ENCODE measurements around the gene PARD6B.
"Not testable (repeated sequence)": the region's sequence is repeated elsewhere in the genome, so short reads cannot be mapped to it uniquely, and the experiment has no call there.

The PARD6B gene, protein sequence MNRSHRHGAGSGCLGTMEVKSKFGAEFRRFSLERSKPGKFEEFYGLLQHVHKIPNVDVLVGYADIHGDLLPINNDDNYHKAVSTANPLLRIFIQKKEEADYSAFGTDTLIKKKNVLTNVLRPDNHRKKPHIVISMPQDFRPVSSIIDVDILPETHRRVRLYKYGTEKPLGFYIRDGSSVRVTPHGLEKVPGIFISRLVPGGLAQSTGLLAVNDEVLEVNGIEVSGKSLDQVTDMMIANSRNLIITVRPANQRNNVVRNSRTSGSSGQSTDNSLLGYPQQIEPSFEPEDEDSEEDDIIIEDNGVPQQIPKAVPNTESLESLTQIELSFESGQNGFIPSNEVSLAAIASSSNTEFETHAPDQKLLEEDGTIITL

DNA sequence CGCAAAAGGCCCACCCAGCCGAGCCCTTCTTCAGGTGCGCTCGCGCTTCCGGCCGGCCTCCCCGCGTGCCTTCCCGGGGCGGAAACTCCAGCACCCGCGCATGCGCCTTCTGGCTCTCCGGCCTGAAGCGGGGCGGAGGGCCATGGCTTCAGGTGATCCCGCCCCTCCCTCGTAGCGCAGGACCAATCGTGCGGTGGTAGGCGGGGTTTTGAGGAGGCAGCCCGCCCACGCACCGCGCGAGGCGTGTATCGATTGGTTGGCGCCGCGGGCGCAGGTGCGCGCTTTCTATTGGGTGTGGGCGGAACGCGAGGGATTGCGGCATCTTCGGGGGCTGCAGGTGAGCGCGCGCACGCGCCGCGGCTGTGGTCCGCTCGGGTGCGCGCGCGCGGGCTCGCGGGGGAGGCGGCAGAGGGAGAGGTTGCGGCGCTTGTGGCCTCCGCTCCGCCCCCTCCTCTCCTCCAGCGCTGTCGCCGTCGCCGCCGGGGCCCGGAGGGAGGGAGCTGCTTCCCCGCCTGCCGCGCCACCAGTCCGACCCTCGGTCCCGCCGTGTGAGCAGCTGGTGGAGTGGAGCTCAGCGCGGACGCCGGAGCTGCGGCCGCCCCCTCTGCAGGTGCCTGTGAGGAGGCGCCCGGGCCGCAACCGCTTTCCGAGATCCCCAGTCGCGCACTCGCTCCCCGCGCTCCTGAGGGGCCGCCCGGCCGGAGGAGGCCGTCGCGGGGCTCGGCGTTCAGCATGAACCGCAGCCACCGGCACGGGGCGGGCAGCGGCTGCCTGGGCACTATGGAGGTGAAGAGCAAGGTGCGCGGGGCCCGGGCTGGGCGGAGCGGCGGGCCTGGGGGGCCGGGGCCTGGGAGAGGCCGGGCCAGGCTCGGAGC is at the start of gene PARD6B:
Gene PARD6B (plus strand): TSS at position 526 of the 875 bp plus-strand sequence. CDS start 207 bp downstream, at position 733.
- peak; percentile 99 for DNase-seq (ENCODE audit: low spot score)

DNA sequence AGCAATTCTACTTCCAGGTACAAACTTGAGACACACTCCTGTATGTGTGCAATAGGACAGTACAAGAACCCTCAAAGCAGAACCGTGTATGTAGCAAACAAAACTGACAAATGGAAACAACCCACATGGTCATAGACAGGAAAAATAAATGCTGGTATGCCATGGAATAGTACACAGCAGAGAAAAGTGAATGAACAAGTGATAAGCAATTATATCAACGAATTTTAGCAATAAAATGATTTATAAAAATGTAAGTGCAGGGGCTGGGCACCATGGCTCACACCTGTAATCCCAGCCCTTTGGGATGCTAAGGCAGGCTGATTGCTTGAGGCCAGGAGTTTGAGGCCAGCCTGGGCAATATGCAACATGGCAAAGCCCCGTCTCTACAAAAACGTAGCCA is 49.3 kb upstream of the PARD6B start:
- DNase-seq (ENCODE audit: low spot score) = no peak

- no peak for DNase-seq (ENCODE audit: low spot score)
These were observed 48.3 kb upstream of the PARD6B start for GRCh38 chr20:50682947-50683530.

GRCh38 chr20:50683570-50683969 is 47.8 kb upstream of the PARD6B start:
- no peak for DNase-seq (ENCODE audit: low spot score)

GRCh38 chr20:50686821-50687220 is 44.6 kb upstream of the PARD6B start:
- DNase-seq (ENCODE audit: low spot score) = no peak

DNA sequence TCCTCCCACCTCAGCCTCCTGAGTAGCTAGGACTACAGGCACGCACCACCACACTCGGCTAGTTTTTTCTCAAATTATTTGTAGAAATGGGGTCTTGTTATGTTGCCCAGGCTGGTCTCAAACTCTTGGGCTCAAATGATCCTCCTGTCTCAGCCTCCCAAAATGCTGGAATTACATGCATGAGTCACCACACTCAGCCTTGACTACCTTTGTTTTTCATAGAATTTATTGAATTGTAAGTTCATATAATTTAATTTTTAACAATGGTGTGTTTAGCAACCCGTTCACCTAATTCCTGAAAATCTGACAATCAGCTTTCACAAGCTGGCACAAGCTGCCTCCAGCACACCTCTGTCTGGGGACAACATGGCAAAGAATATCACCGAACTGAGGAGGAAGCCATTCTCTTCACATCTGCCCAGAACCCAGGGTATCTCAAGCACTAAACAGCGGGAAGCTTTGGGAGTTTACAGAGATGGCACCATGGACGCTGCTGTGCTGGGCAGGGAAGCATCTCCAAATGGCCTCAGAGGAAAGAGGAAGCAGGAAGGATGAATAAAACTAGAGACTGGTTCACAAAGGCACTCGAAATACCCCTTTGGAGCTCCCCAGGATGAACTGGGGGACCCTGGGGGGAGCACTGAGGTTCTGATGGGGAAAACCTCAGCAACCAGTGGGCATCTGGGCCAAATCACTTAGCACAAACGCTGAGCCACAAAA is 43.0 kb upstream of the PARD6B start:
- DNase-seq (ENCODE audit: low spot score) = no peak

DNA sequence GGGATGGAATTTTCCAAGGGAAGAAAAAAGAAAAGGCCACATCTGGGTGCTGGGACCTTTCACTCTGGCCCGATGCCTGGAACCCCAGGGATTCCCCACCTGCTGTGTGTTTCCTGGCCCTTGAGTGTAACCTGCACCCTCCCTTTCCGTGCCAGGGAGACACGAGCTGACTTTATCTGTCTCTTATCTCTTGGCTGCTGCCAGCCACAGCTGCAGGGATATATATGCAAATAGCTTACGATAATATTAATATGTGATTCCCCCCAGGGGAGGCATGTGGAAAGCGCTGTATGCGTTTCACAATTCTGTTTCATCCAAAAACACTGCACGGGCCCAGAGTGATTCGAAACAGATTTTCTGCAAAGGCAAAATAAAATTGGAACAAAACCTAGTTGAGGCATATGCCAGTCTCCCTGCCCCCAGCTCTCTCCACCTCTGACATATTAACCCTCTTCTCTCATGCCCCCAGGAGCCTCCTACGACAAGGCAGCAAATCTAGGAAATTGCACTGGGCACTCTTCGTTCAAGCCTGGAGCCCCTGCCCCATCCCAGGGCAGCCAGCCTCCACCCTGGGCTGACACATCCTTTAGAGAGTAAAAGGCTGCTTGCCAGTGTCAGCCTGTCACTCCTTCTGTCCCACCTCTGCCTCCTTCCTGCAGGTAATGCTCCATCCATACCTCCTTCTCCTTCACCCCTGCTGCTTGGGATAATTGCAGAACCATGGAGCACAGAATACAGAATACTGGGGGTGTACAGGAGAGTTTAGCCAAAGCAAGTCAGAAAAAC is 41.3 kb upstream of the PARD6B start:
- peak; percentile 18 for DNase-seq (ENCODE audit: low spot score)

DNA sequence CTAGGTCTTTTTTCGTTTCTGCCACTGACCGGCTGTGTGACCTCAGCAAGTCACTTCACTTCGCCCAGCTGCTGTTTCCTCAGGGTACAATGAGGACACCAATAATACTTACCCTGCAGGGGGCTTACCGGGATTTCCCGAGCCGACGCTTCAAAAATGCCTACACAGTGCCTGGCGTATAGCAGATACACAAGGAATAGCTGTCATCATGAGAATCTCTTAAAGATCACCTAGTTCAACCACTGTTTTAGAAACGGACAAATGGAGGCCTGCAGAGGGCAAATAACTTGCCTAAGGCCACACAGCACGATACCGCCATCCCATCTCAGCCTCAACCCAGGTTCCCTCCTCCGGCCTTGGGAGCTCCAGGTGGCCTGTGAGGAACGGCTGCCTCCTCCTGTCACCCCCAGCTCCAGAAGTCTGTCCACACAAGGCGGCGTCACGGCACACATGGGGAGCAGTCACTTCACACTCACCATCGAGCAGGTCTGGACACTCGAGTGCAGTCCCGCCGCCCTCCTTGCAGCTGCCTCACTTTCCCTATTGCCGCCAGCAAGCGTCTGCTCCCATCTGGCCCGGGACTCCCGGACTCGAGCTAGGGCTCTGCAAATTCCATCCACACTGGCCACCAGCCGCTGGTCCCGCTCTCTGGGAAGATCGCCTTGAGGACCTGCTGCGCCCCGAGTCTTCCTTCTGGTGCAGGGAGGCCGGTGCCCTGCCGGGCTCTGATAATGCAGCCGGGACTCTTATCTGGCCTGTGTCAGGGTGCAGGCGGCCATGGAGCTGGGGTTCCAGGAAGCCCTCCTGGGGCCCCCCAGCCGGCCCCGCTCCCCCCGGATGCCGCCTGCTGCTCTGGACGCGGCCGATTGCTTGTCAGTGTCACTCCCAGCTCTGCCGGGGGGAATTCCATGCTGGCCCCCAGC is 40.5 kb upstream of the PARD6B start, which contains the start of gene RIPOR3:
Gene RIPOR3 (minus strand): TSS at position 893 of the 923 bp plus-strand sequence. CDS start 414 bp downstream, at position 479.
- no peak for DNase-seq (ENCODE audit: low spot score)

DNA sequence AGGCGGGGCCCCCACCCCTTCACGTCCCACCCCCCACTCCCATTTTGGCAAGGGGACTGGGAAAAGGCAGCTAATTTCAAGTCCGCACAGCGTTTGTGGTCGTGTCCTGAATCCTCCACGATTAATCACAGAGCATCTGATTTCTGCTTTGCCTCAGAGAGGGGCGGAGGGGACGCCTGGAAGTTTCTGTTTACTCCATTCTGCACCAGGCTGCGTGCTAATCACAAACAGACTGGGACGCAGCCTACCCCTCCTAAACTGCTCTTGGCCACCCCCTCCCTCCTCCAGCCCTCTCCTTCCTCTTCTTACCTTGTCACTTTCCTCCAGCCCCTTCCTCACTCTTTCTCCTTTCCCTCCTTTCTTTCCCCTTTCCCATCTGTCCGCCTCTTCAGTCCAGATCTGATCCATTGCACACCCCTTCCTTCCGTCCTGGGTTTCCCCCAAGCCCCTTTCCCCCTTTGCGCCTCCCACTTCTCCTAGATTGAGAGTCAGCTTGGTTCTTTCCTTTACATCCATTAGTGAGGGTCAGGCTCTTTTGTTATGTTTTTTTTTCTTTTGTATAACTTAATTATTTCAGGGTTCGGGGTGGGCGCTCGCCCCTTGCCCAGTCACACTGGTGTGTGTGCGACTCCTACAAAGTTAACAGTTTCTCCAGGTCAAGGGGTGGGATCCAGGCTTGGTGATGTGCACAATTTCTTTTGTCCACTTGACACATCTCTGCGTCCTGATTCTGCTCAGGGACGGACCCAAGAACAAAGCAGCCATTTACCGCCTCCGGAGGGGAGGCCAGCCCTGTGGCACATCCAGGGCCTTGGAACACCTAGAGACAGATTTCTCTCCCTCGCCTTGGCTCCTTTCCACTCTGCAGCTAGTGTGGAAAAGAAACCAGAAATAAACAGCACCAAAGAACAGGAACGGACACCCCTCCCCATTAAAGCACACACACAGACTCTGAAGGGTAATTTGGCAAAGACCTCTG is 39.5 kb upstream of the PARD6B start:
- DNase-seq (ENCODE audit: low spot score) = no peak

GRCh38 chr20:50692552-50692933 is 38.8 kb upstream of the PARD6B start:
- DNase-seq (ENCODE audit: low spot score) = no peak

GRCh38 chr20:50693001-50693400 is 38.4 kb upstream of the PARD6B start:
- no peak for DNase-seq (ENCODE audit: low spot score)

DNA sequence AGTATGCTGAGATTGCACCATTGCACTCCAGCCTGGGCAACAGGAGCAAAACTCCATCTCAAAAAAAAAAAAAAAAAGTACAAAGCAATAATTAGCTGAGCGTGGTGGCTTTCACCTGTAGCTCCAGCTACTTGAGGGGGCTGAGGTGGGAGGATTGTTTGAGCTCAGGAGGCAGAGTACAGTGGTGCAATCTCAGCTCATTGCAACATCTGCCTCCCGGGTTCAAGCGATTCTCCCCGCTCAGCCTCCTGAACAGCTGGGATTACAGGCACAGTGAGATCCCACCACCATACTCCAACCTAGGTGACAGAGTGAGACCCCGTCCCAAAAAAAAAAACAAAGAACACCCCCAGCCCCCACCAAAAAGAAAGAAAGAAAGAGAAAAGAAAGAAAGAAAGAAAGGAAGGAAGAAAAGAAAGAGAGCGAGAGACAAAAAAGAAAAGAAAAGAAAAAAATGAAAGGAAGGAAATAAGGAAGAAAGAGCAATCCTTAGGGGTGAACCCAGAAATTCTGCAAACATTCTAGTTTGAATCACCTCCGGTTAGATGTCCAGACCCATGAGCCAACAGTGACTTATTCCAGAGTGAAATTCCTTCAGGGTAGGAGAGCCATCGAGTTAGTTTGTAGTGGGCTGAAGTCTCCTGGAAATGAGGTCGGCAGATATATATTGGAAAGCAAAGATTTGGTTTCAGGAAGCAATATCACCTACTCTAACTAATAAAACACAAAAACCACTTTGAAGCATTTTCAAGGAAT is 36.8 kb upstream of the PARD6B start:
- DNase-seq (ENCODE audit: low spot score) = no peak

GRCh38 chr20:50695135-50695872 is 36.1 kb upstream of the PARD6B start:
- DNase-seq (ENCODE audit: low spot score) = no peak

- not testable (repeated sequence) for DNase-seq (ENCODE audit: low spot score)
These were observed 33.1 kb upstream of the PARD6B start for GRCh38 chr20:50698255-50698654.

- no peak for DNase-seq (ENCODE audit: low spot score)
These were observed 31.7 kb upstream of the PARD6B start for GRCh38 chr20:50699688-50700087.

DNA sequence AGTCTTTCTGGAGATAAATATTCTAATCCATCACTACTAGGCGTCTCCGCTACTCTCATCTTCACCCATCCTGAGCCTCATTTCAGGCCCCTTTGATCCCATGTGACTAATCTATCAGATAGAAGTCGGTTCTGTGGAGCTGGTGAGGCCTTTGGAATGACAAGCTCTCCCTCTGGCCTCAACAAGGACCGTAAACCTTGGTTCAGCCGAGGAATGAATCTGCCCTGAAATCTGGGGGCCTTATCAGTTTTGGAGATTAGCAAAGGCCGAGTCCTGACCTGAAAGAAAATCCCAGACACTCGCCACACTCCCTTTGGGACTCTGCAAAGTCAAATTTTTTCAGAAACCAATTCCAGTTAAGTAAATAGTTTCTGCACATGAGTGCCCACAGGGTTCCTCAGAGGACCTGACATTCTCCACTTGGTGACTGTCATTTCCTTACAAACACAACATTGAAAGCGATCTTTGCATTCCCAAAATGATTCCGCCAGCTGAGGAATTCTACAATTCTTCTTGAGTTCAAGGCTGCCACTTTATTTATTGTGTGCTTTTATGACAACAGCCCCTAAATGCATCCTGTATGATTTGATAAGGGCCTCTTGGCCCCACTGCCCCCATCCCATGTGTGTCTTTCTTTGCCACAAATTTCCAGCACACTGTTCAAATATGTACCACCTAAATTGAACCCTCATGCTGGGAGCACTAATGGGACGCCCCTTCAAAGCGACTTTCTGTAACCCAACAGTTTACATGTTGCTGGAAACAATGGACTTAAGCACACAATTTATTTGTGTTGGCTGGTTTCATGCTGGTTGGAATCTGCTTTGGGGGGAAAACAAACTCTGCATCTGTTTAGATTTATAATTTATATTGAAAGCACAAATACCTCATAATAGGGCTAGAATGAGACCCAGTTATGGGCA is 30.1 kb upstream of the PARD6B start:
- DNase-seq (ENCODE audit: low spot score) = no peak
